HPDE6-E6E7 (cell line): ENCODE results near the gene CERS6.
A peak's percentile ranks its signal among the peaks of the same experiment; 100 is the strongest.
"Not testable (repeated sequence)": the region's sequence is repeated elsewhere in the genome, so short reads cannot be mapped to it uniquely, and the experiment has no call there.

Experiments
- DNase-seq: peaks from one replicate; pipeline ENCODE4 v3.0.0; 2011; ENCODE audit warnings: missing footprints; ENCODE audit errors: extremely low spot score

The CERS6 gene

GRCh38 chr2:168455645-168456520, at the start of gene CERS6:
CERS6 (plus strand) TSS chr2:168456272; CDS start chr2:168456449, 177 bp downstream.
- DNase-seq = peak; percentile 93

DNA sequence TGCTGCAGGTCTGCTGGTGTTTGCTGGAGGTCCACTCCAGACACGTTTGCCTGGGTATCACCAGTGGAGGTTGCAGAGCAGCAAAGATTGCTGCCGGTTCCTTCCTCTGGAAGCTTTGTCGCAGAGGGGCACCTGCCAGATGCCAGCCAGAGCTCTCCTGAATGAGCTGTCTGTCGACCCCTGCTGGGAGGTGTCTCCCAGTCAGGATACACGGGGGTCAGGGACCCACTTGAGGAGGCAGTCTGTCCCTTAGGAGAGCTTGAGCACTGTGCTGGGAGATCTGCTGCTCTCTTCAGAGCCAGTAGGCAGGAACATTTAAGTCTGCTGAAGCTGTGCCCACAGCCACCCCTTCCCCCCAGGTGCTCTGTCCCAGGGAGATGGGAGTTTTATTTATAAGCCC, 43.8 kb upstream of the CERS6 start:
- not testable (repeated sequence) for DNase-seq

- DNase-seq = not testable (repeated sequence)
Observed at GRCh38 chr2:168413101-168413500, 43.0 kb upstream of the CERS6 start.

- no peak for DNase-seq
Observed at GRCh38 chr2:168416555-168416954, 39.5 kb upstream of the CERS6 start.

- no peak for DNase-seq
Observed at GRCh38 chr2:168422584-168422983, 33.5 kb upstream of the CERS6 start.

GRCh38 chr2:168424112-168424951, 31.7 kb upstream of the CERS6 start:
- DNase-seq = no peak

- DNase-seq = no peak
Observed at GRCh38 chr2:168424971-168425370, 31.1 kb upstream of the CERS6 start.

GRCh38 chr2:168426861-168427260, 29.2 kb upstream of the CERS6 start:
- no peak for DNase-seq

- no peak for DNase-seq
Observed at GRCh38 chr2:168427451-168427850, 28.6 kb upstream of the CERS6 start.

DNA sequence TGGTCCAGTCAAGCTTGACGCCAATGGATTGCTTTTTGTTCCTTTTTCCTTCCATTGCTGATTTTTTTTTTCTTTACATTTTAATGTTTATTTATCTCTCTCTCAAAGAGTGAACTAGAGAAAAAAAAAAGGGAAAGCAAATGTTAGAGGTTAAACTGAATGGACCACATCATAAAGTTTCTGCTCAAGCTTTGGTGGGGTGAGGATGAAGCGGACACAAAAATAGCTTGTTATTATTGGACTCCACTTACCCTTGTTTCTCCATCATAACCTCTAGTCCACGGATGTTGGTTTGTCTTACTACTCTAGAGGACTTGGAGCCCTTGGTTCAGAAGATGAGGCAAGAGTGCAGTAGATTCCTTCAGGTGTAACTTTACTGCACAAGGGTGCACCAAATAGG, 27.6 kb upstream of the CERS6 start:
- DNase-seq = no peak

GRCh38 chr2:168429988-168430387, 26.1 kb upstream of the CERS6 start:
- no peak for DNase-seq

- DNase-seq = no peak
Observed at GRCh38 chr2:168430431-168430830, 25.6 kb upstream of the CERS6 start.

- no peak for DNase-seq
Observed at GRCh38 chr2:168431301-168432024, 24.6 kb upstream of the CERS6 start.

DNA sequence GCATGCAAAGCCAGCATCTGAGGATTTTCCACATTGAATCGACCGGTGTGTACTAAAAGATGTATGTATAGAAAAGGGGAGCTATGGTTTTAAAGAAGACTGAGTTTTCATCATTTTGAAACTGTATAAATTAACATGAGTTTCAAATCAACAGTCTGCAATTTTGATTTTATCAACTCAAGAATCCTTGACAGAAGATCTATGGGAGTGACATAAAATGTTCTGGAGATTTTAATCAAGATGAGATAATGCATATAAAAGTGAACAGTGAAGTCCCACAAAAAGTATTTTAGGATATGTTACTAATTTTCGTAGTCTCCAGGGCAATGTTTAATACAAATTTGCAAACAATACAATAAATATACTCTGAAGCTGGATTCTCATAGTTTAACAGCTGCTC, 24.0 kb upstream of the CERS6 start:
- no peak for DNase-seq

- no peak for DNase-seq
Observed at GRCh38 chr2:168432565-168433186, 23.4 kb upstream of the CERS6 start.

DNA sequence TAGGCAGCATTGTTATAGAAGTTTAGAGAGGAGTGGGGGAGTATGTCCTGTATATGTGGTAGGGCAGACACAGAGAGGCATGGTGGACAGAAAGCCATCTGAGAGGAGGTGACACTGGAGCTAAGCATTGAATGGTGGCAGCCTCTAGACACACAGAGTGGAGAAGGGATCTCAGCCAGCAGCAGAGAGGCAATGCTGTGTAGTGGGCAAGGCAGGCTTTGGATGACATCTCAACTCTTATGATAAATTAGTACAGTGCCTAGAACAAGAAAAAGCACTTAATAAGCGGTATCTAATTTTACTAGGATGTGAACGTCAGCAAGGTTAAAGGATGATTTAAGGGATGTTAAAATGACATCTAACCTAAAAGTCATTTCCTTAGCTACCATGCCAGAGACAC, 22.5 kb upstream of the CERS6 start:
- DNase-seq = no peak

DNA sequence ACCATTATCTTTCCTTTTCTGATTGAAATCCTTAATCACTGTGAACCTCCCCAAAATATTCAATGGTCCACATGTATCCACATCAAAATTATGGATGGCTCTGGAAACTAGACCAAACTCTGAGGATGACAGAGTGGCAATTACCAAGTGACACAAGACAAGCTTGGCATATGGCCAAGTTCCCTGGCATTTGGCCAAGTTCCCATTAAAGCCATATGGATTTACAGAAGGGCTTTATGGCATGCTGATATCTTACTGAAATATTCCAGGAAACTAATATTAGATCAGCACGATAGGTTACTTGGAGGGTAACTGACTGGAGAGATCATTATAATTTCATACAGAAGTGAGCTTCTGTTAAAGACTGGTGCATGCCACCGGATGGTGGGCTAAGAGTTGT, 21.9 kb upstream of the CERS6 start:
- DNase-seq = no peak

DNA sequence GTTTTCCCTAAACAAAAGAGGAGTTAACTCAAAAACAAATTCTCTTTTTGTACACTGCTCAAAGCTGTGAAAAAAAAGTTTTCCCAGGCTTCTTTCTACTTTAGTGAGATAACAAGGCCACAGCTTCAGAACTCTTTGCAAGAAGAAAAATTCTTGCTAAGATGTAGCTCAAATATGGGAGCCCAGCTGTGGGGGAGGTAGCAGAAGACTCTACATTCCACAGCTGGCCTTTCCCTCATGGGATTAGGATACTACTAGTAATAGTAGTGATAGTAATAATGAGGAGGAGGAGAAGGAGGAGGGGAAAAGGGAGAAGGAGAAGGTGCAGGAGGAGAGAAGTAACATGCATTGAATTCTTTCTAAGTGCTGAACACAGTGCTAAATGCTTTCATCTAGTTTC, 19.2 kb upstream of the CERS6 start:
- no peak for DNase-seq

DNA sequence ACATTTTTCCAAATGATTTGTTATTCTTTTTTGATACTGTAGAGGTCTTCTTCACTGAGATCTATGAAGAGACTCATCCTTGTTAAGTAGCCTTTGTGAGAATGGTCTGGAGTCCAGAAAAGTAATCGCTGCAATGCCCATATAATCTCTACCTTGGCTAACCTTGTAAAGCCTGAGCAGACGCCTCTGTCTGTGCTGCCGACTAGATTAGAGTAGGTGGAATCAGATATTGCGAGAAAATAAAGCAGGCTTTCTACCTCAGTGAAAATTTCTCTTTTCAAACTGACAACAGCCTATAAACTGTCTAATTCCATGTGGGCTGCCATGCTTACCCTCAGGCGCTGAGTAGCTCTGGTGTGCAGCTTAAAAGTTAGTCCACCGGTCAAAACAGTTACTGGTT, 17.5 kb upstream of the CERS6 start:
- DNase-seq = no peak

DNA sequence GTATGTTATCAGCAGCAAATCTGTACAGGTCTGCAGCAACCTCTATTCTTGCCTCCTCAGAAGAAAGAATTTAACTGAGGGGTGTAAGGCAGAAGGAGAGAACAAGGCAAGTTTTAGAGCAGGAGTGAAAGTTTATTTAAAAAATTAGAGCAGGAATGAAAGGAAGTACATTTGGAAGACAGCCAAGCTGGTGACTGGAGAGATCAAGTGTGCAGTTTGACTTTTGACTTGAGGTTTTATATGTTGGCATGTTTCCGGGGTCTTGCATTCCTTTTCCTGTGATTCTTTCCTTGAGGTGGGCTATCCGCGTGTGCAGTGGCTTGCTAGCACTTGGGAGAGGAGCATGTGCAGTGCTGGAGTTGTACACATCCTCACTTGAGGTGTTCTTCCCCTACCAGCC, 16.5 kb upstream of the CERS6 start:
- DNase-seq = no peak

DNA sequence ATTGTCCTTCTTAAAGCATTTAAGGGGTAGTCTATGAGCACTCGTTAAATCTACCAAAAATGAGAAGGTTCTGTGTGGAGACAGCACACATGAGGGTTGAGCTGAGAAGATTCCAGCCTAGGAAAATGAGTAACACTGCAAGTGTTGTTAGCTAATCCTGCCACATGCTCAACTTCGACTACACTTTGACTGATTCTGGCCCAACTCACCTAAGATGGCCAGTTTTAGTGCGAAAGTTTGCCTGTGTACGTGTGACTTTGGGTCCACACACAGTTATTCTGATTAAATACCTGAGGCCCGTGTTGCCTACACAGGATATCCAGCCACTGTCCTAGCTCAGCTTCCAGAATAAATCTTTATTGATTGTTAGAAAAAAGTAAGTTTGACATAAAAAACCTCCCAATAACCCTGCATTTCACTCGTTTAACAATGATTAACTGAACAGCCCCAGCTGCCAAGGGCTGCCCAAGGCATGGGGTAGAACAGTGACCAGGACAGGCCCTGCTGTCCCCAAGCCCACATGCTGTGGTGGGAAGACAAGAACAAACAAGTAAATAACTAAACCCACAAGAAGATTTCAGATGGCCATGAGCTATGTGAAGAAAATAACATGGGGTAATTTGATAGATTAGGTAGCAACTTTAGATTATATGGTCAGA, 14.7 kb upstream of the CERS6 start:
- no peak for DNase-seq
